WTC11 (cell line): Measurements from ENCODE around the gene MSGN1.

Experiments
- EMX1 ChIP-seq: fragments of 250-450 bp; sonication (Bioruptor Pico); IDR thresholded peaks from 2 replicates; pipeline ENCODE4 v1.8.0; 2021; ENCODE audit warnings: mild to moderate bottlenecking
- GABPB1 ChIP-seq: sonication (generic); formaldehyde crosslinking; IDR thresholded peaks from 2 replicates; pipeline ENCODE4 v1.8.1; 2023; ENCODE audit warnings: mild to moderate bottlenecking, missing genetic modification reagents
- IRF2 ChIP-seq: sonication (generic); formaldehyde crosslinking; IDR thresholded peaks from 2 replicates; pipeline ENCODE4 v1.8.0; 2022; ENCODE audit warnings: low read depth, missing genetic modification reagents, borderline replicate concordance
- OVOL2 ChIP-seq: fragments of 250-450 bp; sonication (Bioruptor Pico); IDR thresholded peaks from 2 replicates; pipeline ENCODE4 v1.9.0; 2021; ENCODE audit warnings: mild to moderate bottlenecking, borderline replicate concordance
- TP53 ChIP-seq: sonication (generic); formaldehyde crosslinking; IDR thresholded peaks from 2 replicates; pipeline ENCODE4 v1.8.1; 2023; ENCODE audit warnings: mild to moderate bottlenecking, missing genetic modification reagents
- TF ChIP-seq, protein P1 (sequence below): fragments of 200-600 bp; IDR thresholded peaks from 2 replicates; pipeline ENCODE4 v1.8.0; 2022; ENCODE audit warnings: antibody characterized with exemption
- TF ChIP-seq, protein P2 (sequence below): sonication (generic); formaldehyde crosslinking; IDR thresholded peaks from 2 replicates; pipeline ENCODE4 v1.8.1; 2023; ENCODE audit warnings: mild to moderate bottlenecking, missing genetic modification reagents, moderate library complexity
- TF ChIP-seq, protein P3 (sequence below): sonication (generic); formaldehyde crosslinking; IDR thresholded peaks from 2 replicates; pipeline ENCODE4 v1.8.1; 2022; ENCODE audit warnings: mild to moderate bottlenecking, moderate library complexity, missing genetic modification reagents
- TF ChIP-seq, protein P4 (sequence below): sonication (generic); formaldehyde crosslinking; IDR thresholded peaks from 2 replicates; pipeline ENCODE4 v1.8.0; 2022; ENCODE audit warnings: mild to moderate bottlenecking, missing genetic modification reagents

DNA sequence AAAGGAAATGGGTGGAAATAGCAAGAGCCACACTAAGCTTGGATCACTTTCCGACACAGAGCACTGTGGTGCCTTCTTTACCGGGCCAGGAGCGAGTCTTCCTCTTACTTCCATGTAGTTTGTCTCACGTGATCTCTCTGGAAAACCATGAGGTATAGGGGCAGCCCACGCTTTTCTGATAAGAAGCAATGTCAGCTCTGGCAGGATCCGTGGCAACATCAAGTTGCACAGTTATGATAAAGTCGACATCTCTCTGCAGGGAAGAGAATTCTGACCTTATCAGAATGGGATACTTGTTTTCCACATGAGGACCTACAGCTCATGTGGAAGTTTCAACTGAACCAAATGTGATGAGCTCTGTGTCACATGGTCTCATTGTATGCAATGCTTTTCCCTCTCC, 29.5 kb downstream of the MSGN1 start:
- TF ChIP-seq, protein P1, sequence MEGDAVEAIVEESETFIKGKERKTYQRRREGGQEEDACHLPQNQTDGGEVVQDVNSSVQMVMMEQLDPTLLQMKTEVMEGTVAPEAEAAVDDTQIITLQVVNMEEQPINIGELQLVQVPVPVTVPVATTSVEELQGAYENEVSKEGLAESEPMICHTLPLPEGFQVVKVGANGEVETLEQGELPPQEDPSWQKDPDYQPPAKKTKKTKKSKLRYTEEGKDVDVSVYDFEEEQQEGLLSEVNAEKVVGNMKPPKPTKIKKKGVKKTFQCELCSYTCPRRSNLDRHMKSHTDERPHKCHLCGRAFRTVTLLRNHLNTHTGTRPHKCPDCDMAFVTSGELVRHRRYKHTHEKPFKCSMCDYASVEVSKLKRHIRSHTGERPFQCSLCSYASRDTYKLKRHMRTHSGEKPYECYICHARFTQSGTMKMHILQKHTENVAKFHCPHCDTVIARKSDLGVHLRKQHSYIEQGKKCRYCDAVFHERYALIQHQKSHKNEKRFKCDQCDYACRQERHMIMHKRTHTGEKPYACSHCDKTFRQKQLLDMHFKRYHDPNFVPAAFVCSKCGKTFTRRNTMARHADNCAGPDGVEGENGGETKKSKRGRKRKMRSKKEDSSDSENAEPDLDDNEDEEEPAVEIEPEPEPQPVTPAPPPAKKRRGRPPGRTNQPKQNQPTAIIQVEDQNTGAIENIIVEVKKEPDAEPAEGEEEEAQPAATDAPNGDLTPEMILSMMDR, result no peak
- TF ChIP-seq GABPB1 (CRISPR knock-in tag), result no peak
- no peak for TF ChIP-seq TP53 (CRISPR knock-in tag)
- TF ChIP-seq EMX1 (CRISPR knock-in tag), result no peak
- TF ChIP-seq OVOL2, result no peak
- no peak for TF ChIP-seq IRF2 (CRISPR knock-in tag)
- TF ChIP-seq, protein P2, sequence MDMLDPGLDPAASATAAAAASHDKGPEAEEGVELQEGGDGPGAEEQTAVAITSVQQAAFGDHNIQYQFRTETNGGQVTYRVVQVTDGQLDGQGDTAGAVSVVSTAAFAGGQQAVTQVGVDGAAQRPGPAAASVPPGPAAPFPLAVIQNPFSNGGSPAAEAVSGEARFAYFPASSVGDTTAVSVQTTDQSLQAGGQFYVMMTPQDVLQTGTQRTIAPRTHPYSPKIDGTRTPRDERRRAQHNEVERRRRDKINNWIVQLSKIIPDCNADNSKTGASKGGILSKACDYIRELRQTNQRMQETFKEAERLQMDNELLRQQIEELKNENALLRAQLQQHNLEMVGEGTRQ, result no peak
- TF ChIP-seq, protein P3, sequence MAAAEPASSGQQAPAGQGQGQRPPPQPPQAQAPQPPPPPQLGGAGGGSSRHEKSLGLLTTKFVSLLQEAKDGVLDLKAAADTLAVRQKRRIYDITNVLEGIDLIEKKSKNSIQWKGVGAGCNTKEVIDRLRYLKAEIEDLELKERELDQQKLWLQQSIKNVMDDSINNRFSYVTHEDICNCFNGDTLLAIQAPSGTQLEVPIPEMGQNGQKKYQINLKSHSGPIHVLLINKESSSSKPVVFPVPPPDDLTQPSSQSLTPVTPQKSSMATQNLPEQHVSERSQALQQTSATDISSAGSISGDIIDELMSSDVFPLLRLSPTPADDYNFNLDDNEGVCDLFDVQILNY, result no peak
- TF ChIP-seq, protein P4, sequence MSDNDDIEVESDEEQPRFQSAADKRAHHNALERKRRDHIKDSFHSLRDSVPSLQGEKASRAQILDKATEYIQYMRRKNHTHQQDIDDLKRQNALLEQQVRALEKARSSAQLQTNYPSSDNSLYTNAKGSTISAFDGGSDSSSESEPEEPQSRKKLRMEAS (CRISPR knock-in tag), result no peak
